ENCODE results near the gene ANKRD40CL. TPM values are rescaled to one million over a fixed set of nuclear protein-coding genes. Genes with fewer than 3 reads are reported as not detected.

ANKRD40CL gene
- total RNA-seq, 2 donors from 2014 or later, result not detected

- Histone ChIP-seq H3K4me3 (no peak overlapping the region), H3K27ac (no peak overlapping the region), H3K4me1 (no peaks in the 10 kb centered on the region), H3K9me3 (no peaks in the 10 kb centered on the region), H3K27me3 (no peaks in the 10 kb centered on the region), H3K36me3 (no peaks in the 10 kb centered on the region)
- TF ChIP-seq CTCF (IDR thresholded peaks at IDR 0.05), result no peak
- DNase-seq (ENCODE audit: low spot score), result no peak
These were observed 35.6 kb upstream of the ANKRD40CL start for GRCh38 chr17:50802609-50803571.

- DNase-seq (ENCODE audit: low spot score), result no peak
- H3K4me1 ChIP-seq, result no peaks in the 10 kb centered on the region
- no peak for TF ChIP-seq CTCF (IDR thresholded peaks at IDR 0.05)
- H3K4me3 ChIP-seq, result no peak overlapping the region
- H3K27ac ChIP-seq, result no peak overlapping the region
- H3K27me3 ChIP-seq, result no peaks in the 10 kb centered on the region
- H3K36me3 ChIP-seq, result no peaks in the 10 kb centered on the region
- H3K9me3 ChIP-seq, result no peaks in the 10 kb centered on the region
These were observed 32.9 kb upstream of the ANKRD40CL start for GRCh38 chr17:50800196-50800700.

GRCh38 chr17:50799582-50799981 is 32.3 kb upstream of the ANKRD40CL start:
- no peak for DNase-seq (ENCODE audit: low spot score)
- no peak overlapping the region for H3K27ac ChIP-seq
- no peaks in the 10 kb centered on the region for H3K27me3 ChIP-seq
- H3K4me3 ChIP-seq, result no peak overlapping the region
- H3K9me3 ChIP-seq, result no peaks in the 10 kb centered on the region
- H3K4me1 ChIP-seq, result no peaks in the 10 kb centered on the region
- TF ChIP-seq CTCF (IDR thresholded peaks at IDR 0.05), result no peak
- no peaks in the 10 kb centered on the region for H3K36me3 ChIP-seq

GRCh38 chr17:50798424-50799288 is 31.3 kb upstream of the ANKRD40CL start:
- H3K4me3 ChIP-seq, result no peak overlapping the region
- no peaks in the 10 kb centered on the region for H3K36me3 ChIP-seq
- H3K27me3 ChIP-seq, result no peaks in the 10 kb centered on the region
- no peaks in the 10 kb centered on the region for H3K4me1 ChIP-seq
- no peak overlapping the region for H3K27ac ChIP-seq
- no peaks in the 10 kb centered on the region for H3K9me3 ChIP-seq
- no peak for DNase-seq (ENCODE audit: low spot score)
- TF ChIP-seq CTCF (IDR thresholded peaks at IDR 0.05), result no peak

- no peaks in the 10 kb centered on the region for H3K36me3 ChIP-seq
- H3K4me3 ChIP-seq, result no peak overlapping the region
- no peaks in the 10 kb centered on the region for H3K9me3 ChIP-seq
- DNase-seq (ENCODE audit: low spot score), result no peak
- no peaks in the 10 kb centered on the region for H3K4me1 ChIP-seq
- TF ChIP-seq CTCF (IDR thresholded peaks at IDR 0.05), result no peak
- H3K27ac ChIP-seq, result no peak overlapping the region
- H3K27me3 ChIP-seq, result no peaks in the 10 kb centered on the region
These were observed 30.0 kb upstream of the ANKRD40CL start for GRCh38 chr17:50797135-50797810.

Data from right atrium auricular region (tissue), 2 donors.